ENCODE measurements around the gene LRIT1. TPM values are rescaled to one million over a fixed set of nuclear protein-coding genes. Genes with fewer than 3 reads are reported as not detected.
A peak's percentile ranks its signal among the peaks of the same experiment; 100 is the strongest.

Gene LRIT1
- total RNA-seq, 1 experiment from 2014 or later: not detected

DNA sequence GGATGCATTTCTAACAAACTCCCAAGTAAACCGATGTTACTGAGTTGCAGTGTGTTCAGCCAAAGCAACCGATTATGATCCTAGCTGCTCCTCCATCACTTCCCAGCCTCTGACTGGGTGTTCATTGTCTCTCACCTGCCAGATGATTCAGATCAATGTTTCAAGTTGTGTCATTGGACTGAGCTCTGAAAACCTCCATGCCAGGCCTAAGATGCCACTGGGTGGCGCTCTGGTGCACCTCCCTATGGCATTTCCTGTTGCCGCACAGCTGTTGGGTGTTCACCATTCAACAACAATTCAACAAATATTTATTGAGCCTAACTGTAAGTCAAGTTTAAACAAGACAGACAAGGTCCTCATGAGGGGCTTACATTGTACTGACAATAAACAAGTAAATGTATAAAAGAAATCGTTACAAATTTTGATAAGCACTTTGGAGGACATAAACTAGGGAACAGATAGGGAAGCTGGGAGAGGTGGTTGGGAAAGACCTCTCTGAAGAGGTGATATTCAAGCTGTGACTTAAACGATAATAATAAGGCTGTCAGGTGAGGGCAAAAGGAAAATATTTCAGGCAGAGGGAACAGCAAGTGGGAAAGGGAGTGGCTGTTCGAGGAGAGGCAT lies 26.3 kb upstream of the LRIT1 start:
- no peak overlapping the region for H3K27ac Mint-ChIP-seq
- peak; percentile 86 for DNase-seq (ENCODE audit: low spot score)

DNA sequence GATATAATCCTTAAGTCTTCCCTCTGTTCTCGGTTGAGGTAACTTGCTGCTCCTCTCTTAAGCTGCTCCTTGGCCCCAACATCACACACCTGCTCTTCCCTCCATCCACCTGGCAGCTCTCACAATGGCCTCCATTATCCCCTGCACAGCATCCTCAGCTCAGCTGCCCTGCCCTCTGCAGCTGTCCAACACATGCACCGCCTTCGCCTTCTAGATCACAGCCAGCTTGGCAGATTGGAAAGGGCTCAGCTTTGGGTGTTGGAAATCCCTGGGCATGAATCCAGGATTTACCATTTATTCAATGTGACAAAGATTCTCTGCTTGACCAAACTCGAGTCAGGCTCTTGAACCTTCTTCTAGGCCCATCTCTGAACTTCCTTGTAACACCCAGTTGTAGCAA lies 24.1 kb upstream of the LRIT1 start:
- H3K4me1 Mint-ChIP-seq: peaks cover 13% of the 10 kb centered on the region
- no peaks in the 10 kb centered on the region for H3K36me3 Mint-ChIP-seq
- DNase-seq (ENCODE audit: low spot score): no peak
- no peak overlapping the region for H3K27ac Mint-ChIP-seq
- CTCF ChIA-PET: interaction anchor here (1.0 to 7.0 kb wide), 9 partner anchors 10 to 284 kb away, joined by 3 to 261 read pairs (median 6); no protein-coding TSS in a partner anchor
- no peak overlapping the region for H3K4me3 Mint-ChIP-seq
- no peak for TF ChIP-seq FOXJ3 (CRISPR knock-in tag; IDR thresholded peaks at IDR 0.05; ENCODE audit: borderline replicate concordance)
- H3K27me3 Mint-ChIP-seq (ENCODE audit: low read depth): peaks cover 10% of the 10 kb centered on the region
- H3K9me3 Mint-ChIP-seq: no peaks in the 10 kb centered on the region
- ATAC-seq: no peak
- POLR2A ChIA-PET: no interaction called here

More for the DNA sequence above, 26.3 kb upstream of the LRIT1 start:
- no peak for TF ChIP-seq ZNF416 (CRISPR knock-in tag; IDR thresholded peaks at IDR 0.05)
- peak; percentile 41 for TF ChIP-seq CTCF (IDR thresholded peaks at IDR 0.05)
- Mint-ChIP-seq H3K4me1 (peaks cover 15% of the 10 kb centered on the region), H3K9me3 (no peaks in the 10 kb centered on the region), H3K4me3 (no peak overlapping the region), H3K27me3 (ENCODE audit: low read depth) (peaks cover 10% of the 10 kb centered on the region), H3K36me3 (no peaks in the 10 kb centered on the region)
- ChIA-PET CTCF (interaction anchor here (0.6 to 7.0 kb wide), 51 partner anchors 9 to 398 kb away, joined by 3 to 261 read pairs (median 5); partner anchors contain the start of gene CCSER2), POLR2A (interaction anchor here (0.6 to 1.2 kb wide), 3 partner anchors 61 to 464 kb away, joined by 3 to 4 read pairs (median 4); partner anchors contain the start of gene CCSER2)
- peak; percentile 76 for ATAC-seq

- DNase-seq (ENCODE audit: low spot score) (peak; percentile 84), ATAC-seq (peak; percentile 95)
- Mint-ChIP-seq H3K4me1 (peaks cover 13% of the 10 kb centered on the region), H3K9me3 (no peaks in the 10 kb centered on the region), H3K36me3 (no peaks in the 10 kb centered on the region), H3K27me3 (ENCODE audit: low read depth) (peaks cover 10% of the 10 kb centered on the region), H3K4me3 (no peak overlapping the region), H3K27ac (no peak overlapping the region)
- TF ChIP-seq FOXP1 (CRISPR knock-in tag; IDR thresholded peaks at IDR 0.05; ENCODE audit: borderline replicate concordance): no peak
- TF ChIP-seq ESRRA (CRISPR knock-in tag; IDR thresholded peaks at IDR 0.05; ENCODE audit: borderline replicate concordance): no peak
- TF ChIP-seq, protein P1, sequence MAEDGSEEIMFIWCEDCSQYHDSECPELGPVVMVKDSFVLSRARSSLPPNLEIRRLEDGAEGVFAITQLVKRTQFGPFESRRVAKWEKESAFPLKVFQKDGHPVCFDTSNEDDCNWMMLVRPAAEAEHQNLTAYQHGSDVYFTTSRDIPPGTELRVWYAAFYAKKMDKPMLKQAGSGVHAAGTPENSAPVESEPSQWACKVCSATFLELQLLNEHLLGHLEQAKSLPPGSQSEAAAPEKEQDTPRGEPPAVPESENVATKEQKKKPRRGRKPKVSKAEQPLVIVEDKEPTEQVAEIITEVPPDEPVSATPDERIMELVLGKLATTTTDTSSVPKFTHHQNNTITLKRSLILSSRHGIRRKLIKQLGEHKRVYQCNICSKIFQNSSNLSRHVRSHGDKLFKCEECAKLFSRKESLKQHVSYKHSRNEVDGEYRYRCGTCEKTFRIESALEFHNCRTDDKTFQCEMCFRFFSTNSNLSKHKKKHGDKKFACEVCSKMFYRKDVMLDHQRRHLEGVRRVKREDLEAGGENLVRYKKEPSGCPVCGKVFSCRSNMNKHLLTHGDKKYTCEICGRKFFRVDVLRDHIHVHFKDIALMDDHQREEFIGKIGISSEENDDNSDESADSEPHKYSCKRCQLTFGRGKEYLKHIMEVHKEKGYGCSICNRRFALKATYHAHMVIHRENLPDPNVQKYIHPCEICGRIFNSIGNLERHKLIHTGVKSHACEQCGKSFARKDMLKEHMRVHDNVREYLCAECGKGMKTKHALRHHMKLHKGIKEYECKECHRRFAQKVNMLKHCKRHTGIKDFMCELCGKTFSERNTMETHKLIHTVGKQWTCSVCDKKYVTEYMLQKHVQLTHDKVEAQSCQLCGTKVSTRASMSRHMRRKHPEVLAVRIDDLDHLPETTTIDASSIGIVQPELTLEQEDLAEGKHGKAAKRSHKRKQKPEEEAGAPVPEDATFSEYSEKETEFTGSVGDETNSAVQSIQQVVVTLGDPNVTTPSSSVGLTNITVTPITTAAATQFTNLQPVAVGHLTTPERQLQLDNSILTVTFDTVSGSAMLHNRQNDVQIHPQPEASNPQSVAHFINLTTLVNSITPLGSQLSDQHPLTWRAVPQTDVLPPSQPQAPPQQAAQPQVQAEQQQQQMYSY (CRISPR knock-in tag; IDR thresholded peaks at IDR 0.05): no peak
- TF ChIP-seq EMX1 (CRISPR knock-in tag; IDR thresholded peaks at IDR 0.05): no peak
- TF ChIP-seq SP1 (CRISPR knock-in tag; conservative IDR thresholded peaks at IDR 0.05): no peak
- TF ChIP-seq, protein P2, sequence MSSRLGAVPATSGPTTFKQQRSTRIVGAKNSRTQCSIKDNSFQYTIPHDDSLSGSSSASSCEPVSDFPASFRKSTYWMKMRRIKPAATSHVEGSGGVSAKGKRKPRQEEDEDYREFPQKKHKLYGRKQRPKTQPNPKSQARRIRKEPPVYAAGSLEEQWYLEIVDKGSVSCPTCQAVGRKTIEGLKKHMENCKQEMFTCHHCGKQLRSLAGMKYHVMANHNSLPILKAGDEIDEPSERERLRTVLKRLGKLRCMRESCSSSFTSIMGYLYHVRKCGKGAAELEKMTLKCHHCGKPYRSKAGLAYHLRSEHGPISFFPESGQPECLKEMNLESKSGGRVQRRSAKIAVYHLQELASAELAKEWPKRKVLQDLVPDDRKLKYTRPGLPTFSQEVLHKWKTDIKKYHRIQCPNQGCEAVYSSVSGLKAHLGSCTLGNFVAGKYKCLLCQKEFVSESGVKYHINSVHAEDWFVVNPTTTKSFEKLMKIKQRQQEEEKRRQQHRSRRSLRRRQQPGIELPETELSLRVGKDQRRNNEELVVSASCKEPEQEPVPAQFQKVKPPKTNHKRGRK (CRISPR knock-in tag; IDR thresholded peaks at IDR 0.05; ENCODE audit: borderline replicate concordance): no peak
- TF ChIP-seq ZBTB21 (CRISPR knock-in tag; IDR thresholded peaks at IDR 0.05; ENCODE audit: borderline replicate concordance): no peak
- TF ChIP-seq, protein P3, sequence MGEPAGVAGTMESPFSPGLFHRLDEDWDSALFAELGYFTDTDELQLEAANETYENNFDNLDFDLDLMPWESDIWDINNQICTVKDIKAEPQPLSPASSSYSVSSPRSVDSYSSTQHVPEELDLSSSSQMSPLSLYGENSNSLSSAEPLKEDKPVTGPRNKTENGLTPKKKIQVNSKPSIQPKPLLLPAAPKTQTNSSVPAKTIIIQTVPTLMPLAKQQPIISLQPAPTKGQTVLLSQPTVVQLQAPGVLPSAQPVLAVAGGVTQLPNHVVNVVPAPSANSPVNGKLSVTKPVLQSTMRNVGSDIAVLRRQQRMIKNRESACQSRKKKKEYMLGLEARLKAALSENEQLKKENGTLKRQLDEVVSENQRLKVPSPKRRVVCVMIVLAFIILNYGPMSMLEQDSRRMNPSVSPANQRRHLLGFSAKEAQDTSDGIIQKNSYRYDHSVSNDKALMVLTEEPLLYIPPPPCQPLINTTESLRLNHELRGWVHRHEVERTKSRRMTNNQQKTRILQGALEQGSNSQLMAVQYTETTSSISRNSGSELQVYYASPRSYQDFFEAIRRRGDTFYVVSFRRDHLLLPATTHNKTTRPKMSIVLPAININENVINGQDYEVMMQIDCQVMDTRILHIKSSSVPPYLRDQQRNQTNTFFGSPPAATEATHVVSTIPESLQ (CRISPR knock-in tag; IDR thresholded peaks at IDR 0.05): no peak
- peak; percentile 78 for TF ChIP-seq CTCF (IDR thresholded peaks at IDR 0.05)
- no peak for TF ChIP-seq ZNF138 (CRISPR knock-in tag; conservative IDR thresholded peaks at IDR 0.05)
- no peak for TF ChIP-seq ZNF219 (CRISPR knock-in tag; IDR thresholded peaks at IDR 0.05; ENCODE audit: borderline replicate concordance)
- TF ChIP-seq NR3C1 (CRISPR knock-in tag; conservative IDR thresholded peaks at IDR 0.05; ENCODE audit: low read depth): no peak
- TF ChIP-seq ZNF121 (CRISPR knock-in tag; IDR thresholded peaks at IDR 0.05): peak; percentile 51; the same call in 1 of the 2 replicates
- CTCF ChIA-PET: interaction anchor here (0.5 to 7.0 kb wide), 18 partner anchors 9 to 591 kb away, joined by 3 to 261 read pairs (median 4); partner anchors contain the start of gene CCSER2
- POLR2A ChIA-PET: no interaction called here
Observed at GRCh38 chr10:84264611-84265141, 23.3 kb upstream of the LRIT1 start.
